ENCODE results near the gene ATAD1.

- TF ChIP-seq CTCF (IDR thresholded peaks at IDR 0.05) (no peak), POLR2A (IDR thresholded peaks at IDR 0.05) (no peak)
Observed at GRCh38 chr10:87721781-87722180, 96.2 kb downstream of the ATAD1 start.

Data from testis (tissue), 2 donors.